ENCODE measurements around the gene ZDHHC7.
"Not testable (repeated sequence)": the region's sequence is repeated elsewhere in the genome, so short reads cannot be mapped to it uniquely, and the experiment has no call there.

ZDHHC7 gene

GRCh38 chr16:85042606-85043005, 31.3 kb upstream of the ZDHHC7 start:
- DNase-seq = no peak

DNA sequence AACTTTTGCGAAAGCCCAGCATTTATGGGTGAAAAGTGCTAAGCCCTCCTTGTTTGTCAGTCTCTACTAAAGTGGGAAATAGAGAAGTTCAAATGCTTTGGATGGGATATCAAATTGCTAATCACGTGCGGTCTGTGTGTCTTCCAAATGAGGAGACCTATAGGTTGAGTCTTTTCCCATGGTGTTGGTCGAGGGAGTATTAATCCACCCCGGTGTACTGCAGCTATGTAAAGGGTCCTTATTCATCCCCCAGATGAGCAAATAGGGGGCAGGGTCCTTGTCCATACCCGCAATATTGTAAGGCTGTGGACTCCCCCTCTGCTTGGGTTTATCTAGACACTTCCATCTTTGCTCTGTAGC, 30.8 kb upstream of the ZDHHC7 start:
- DNase-seq = no peak

- no peak for DNase-seq
These were observed 30.2 kb upstream of the ZDHHC7 start for GRCh38 chr16:85041219-85042166.

DNA sequence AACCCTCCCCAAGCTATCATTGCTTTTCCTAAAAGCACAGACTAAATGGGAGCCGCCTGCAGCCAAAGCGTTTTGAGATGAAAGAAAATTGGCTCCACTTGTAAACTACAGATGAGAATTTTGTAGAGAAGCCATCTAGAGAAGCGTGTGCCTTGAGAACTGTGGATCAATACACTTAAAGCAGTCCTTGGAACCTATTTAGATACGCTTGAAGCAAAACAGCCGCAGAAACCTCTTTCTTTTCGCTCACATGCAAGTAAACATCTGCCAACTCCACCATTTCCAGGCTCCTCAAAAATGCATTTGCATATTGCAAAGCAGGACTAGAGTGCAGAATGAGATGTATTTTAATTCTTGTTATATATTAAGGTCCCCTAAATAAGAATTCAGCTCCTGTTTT, 29.4 kb upstream of the ZDHHC7 start:
- DNase-seq = no peak

DNA sequence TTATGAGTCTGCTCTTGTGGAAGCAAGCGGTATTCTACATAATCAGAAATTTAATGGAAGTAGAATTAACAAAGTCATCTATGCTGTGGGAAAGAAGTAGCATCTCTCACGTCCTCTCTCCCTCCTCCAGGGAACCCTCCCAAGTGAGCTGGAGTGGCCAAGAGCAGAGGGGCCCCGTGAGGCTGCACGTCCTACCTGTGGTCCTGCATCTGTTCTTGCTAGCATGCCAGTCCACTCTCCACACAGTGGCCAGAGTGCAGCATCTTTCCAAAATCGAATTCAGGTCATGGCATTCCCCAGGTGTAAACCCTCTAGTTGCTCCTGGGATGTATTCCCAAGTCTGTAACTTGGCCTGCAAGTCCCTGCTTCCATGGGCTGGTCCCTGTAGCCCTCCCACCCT, 26.4 kb upstream of the ZDHHC7 start:
- no peak for DNase-seq

DNA sequence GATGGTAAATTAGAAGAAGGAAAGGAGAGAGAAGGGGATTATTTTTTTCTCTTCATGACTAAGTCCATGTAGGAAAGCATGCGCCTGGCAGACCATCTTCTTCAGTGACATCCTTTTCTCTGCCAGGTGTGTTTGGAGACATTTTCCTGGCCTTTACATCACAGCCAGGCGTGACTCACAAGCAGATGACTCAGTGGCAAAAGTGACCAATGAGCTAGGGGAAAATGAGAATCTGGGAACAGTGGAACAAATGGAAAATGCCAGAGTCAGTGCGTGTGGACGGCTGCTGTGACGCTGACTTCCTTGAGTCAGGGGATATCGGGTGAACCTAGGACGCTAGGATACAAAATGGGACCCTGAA, 25.7 kb upstream of the ZDHHC7 start:
- DNase-seq = no peak

GRCh38 chr16:85036236-85037049, 25.1 kb upstream of the ZDHHC7 start:
- DNase-seq = no peak

- no peak for DNase-seq
These were observed 23.5 kb upstream of the ZDHHC7 start for GRCh38 chr16:85034591-85035433.

DNA sequence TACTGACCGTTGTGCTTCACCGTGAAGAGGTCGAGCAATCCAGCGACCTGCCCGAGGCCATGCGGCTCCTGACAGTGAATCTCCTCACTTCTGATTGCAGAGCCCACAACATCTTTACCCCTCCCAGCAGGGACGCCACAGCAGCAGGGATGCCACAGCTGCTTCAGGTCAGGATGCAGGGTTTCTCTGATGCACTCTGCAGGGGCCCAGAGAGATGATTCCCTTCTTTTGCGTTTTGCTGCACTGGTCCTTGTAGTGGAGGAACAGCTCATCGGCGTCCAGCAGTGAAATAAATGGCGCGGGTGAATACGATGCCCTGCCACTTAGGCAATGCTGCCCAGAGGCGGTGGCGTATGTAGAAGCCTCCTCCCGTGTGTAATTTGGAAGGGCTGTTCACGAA, 21.8 kb upstream of the ZDHHC7 start:
- DNase-seq = no peak

DNA sequence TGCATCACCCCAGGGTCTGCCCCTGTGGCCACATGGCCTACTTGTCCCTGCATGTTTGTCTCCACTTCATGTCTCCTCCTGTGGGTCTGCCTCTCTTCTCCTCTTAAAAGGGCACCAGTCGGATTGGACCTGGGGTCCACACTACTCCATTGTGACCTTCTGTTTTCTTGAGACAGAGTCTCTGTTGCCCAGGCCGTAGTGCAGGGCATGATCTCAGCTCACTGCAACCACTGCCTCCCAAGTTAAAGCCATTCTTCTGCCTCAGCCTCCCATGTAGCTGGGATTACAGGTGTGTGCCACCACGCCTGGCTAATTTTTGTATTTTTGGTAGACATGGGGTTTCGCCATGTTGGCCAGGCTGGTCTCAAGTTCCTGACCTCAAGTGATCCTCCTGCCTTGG, 20.9 kb upstream of the ZDHHC7 start:
- not testable (repeated sequence) for DNase-seq

GRCh38 chr16:85031451-85031850, 20.1 kb upstream of the ZDHHC7 start:
- DNase-seq = no peak

DNA sequence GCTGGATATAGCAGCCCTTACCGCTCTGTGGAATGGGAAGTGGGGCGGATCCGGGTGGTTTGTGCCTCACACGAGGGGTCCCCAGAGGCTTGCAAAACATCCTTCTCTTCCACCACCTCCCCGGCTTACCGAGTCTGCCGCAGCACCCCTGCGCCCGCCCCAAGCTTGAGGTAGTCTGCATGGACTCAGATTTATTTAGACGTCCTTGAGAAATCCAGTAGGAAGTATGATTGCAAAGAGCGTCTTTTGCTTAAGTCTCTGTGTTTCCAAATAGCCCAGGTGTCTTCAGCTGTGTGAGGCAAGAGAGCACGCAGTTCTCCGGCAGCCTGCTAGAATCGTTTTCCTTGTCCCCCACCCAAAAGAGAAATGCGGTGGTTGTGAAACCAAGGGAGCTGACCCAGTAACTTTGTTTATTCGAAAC, 18.7 kb upstream of the ZDHHC7 start:
- no peak for DNase-seq

- DNase-seq = no peak
These were observed 18.1 kb upstream of the ZDHHC7 start for GRCh38 chr16:85029408-85029784.

GRCh38 chr16:85028685-85029407, 17.5 kb upstream of the ZDHHC7 start:
- peak; percentile 78 for DNase-seq

- no peak for DNase-seq
These were observed 16.8 kb upstream of the ZDHHC7 start for GRCh38 chr16:85027958-85028684.

DNA sequence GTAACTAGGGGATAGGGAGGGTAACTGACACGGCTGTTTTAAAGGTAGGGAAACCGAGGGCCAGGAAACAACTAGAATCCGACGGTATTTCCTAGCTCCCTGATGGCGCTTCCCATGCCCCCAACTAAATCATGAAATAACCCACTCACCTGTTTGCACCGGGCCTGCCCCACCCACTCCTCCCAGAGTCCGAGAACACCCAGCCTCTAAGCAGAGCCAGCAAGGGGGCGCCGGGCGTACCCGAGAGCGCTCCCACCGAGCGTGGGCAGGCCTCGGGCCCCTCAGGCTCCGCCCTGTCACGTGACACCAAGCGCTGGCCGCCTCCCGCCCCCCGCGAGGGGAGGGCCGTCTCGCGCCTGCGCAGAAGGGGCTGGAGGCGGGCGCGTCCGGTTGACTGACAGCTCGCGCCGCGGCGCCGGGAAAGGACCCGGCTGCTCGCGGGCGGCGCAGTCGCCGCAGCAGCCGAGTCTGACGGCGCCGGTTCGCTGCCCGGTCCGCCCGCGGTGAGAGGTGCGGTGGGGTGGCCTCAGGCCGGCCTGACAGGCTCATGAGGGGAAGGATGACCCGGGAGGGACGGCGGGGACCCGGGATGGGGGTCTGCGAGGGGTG, 16.1 kb upstream of the ZDHHC7 start, which contains the start of gene KIAA0513:
TSS of gene KIAA0513 (plus strand) at position 447 of the 609 bp plus-strand sequence. CDS start 39,277 bp downstream, outside the sequence.
- DNase-seq = peak; percentile 93

GRCh38 chr16:85026703-85027102, 15.4 kb upstream of the ZDHHC7 start:
- DNase-seq = no peak

- DNase-seq = no peak
These were observed 14.7 kb upstream of the ZDHHC7 start for GRCh38 chr16:85025781-85026653.

GRCh38 chr16:85019659-85020245, 8.4 kb upstream of the ZDHHC7 start:
- DNase-seq = peak; percentile 54

Measured in RPMI8226 (cell line).